ENCODE results near the gene SUPT5H.

SUPT5H gene

DNA sequence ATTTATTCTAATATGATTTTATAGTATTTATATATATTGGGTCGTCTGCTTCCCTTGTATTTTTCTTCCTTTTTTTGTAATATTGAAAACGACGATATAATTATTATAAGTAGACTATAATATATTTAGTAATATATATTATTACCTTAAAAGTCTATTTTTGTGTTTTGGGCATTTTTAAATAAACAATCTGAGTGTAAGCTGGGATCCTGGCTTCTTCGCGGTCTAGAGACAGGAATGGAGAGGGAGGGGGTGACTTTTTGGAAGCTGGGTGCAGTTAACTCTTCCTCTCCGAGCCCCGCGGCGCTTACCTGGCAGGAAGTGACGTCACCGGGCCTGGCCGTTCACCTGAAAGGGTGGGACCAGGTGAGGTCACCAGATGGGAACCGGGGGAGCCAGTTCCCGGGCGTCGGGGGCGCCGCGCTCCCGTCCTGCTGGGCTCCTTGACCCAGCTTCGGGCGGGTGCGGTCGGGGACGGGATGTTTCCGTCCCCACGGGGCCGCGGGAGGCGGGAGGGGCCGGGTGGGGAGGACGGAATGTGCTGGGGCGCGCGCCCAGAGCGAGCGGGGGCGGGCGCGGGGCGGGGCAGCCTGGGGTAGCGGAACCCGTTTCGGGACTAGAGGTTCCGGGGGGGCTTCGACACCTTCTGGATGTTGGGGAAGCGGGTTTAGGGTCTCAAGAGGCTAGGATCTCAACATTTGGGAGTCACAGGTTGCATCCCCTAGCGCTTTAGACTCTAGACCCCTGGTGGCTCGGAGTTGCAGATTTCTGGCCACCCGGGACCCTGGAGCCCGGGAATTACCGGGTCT lies 36.0 kb upstream of the SUPT5H start:
- peak; percentile 56 for DNase-seq (ENCODE audit: low spot score)

DNA sequence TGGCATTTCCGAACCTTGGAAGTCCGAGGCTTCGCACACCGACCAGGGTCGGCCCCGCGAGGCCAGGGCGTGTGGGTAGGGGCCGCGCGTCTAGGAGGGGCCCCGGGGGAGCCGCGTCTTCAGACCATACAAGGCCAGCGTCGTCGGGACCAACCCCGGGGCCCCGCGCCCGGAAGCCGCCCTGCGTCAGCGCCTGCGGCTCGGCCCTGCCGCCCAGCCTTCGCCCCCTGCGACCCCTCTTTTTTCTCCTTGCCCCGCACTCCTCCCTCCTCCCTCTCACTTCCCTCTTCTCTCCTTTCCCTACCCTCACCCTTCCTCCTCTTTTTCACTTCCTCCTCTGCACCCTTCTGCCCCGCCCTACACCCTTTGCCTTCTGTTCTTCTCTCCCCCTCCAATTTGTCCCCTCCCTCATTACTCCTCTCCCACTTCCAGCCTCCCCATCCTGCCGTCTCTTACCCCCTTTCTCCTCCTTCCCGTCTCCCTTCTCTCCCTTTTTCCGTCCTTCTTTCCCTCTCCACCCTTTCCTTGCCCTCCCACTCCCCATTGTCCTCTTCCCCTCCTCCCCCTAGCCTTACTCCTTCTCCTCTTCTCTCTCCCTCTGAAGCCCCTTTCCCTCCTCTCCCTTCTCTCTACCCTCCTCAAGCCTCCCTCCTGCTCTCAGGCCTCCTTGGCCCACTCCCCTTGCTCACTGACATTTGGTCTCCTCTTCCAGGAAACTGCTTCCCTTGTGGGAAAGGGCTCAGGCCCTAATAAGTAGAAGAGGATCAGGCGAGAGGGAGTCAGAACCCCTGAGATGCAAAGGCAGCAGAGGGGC lies 35.2 kb upstream of the SUPT5H start:
- DNase-seq (ENCODE audit: low spot score): peak; percentile 73

- DNase-seq (ENCODE audit: low spot score): no peak
Observed at GRCh38 chr19:39410831-39411080, 34.6 kb upstream of the SUPT5H start.

GRCh38 chr19:39411081-39411831 lies 34.1 kb upstream of the SUPT5H start:
- no peak for DNase-seq (ENCODE audit: low spot score)

GRCh38 chr19:39411832-39412099 lies 33.6 kb upstream of the SUPT5H start:
- peak; percentile 90 for DNase-seq (ENCODE audit: low spot score)

- DNase-seq (ENCODE audit: low spot score): peak; percentile 98
Observed at GRCh38 chr19:39412100-39412866, 33.1 kb upstream of the SUPT5H start, which contains the start of gene PLEKHG2. PLEKHG2 (plus strand) TSS chr19:39412669; CDS start chr19:39414087, 1,418 bp downstream.

DNA sequence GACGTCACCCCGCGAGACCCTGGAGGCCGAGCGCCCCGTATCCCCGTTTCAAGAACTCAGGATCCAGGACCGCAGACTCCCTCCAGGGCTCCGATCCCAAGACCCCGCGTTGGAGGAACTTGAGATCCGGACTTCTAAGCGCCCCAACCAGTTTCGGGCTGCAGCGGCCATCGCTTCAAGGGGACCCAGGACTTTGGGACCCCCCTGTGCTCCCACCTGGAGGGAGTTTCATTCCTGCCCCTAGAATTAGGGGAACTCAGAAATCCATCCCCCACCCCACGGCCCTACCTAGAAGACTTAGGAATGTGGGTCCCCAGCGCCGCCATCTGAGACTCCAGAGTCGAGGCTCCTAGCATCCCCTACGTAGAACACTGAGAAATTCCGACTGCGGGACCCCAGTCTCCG lies 32.5 kb upstream of the SUPT5H start:
- DNase-seq (ENCODE audit: low spot score): no peak

- no peak for DNase-seq (ENCODE audit: low spot score)
Observed at GRCh38 chr19:39413272-39413910, 32.0 kb upstream of the SUPT5H start.

GRCh38 chr19:39413911-39414608 lies 31.3 kb upstream of the SUPT5H start:
- DNase-seq (ENCODE audit: low spot score): no peak

DNA sequence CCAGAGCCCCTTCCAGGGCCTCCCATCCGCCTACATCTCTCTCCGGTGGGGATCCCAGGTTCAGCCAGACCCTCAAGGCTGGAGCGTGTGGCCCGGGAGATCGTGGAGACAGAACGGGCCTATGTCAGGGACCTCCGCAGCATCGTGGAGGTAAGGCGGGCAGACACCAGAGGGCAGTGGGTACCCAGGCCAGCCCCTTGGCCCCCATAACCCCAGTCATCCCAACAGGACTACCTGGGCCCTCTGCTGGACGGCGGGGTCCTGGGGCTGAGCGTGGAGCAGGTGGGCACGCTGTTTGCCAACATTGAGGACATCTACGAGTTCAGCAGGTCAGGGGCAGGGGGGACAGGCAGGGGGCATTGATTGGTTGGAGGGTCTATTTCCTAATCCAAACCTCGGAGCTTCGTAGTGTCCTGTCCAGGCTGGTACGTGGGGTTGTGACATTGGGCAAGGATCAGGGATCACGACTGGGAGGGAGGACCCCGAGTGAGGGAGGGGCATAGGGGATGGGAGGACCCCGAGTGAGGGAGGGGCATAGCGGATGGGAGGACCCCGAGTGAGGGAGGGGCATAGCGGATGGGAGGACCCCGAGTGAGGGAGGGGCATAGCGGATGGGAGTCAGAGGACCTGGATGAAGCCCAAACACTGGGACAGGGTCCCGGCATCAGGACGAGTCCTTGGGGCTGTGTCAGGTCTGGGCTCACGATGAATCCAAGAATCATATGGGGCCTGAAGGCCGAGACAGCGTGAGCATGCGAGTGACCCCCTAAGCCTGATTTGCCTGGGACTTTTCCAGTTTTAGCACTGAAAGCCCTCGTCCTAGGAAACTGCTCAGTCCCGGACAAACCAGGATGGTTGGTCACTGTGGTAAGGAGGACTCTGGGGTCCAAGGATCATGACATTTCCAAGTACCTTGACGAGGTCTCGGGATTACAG lies 30.0 kb upstream of the SUPT5H start:
- no peak for DNase-seq (ENCODE audit: low spot score)

DNA sequence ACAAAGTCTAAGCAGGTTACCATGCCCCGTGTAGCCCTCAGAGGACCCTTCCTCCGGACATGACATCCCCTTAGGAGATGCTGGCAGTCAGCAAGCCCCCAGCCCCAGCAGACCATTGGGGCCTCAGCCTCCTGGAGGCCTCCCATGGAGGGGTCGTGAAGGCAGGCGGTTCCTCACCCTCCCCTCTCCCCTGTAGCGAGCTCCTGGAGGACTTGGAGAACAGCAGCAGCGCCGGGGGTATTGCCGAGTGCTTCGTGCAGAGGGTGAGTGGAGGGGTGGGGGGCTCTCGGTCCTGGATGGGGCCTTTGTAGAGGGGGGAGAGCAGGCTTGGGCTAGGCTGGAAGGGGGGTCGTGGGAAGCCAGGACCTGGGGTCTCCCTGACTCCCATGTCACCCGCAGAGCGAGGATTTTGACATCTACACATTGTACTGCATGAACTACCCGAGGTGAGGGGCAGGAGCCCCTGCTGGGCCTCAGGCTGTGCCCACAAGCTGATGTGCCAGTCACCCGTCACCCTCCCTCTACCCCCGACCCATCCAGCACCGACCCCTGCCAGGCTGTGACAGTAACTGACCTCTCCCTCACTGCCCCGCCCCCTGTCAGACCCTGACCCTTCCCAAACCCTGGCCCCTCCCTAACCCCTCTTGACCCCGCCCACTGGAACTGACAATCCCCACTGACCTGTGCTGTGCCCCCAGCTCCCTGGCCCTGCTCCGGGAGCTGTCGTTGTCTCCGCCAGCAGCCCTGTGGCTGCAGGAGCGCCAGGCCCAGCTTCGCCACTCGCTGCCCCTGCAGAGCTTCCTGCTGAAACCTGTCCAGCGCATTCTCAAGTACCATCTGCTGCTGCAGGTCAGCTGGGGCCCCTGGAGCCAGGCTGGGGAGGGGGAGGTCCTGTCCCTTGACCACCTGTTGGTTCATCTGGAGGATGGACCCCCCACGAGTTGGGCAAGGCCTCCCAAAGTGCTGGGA lies 28.9 kb upstream of the SUPT5H start:
- DNase-seq (ENCODE audit: low spot score): no peak

GRCh38 chr19:39417463-39418181 lies 27.8 kb upstream of the SUPT5H start:
- no peak for DNase-seq (ENCODE audit: low spot score)

DNA sequence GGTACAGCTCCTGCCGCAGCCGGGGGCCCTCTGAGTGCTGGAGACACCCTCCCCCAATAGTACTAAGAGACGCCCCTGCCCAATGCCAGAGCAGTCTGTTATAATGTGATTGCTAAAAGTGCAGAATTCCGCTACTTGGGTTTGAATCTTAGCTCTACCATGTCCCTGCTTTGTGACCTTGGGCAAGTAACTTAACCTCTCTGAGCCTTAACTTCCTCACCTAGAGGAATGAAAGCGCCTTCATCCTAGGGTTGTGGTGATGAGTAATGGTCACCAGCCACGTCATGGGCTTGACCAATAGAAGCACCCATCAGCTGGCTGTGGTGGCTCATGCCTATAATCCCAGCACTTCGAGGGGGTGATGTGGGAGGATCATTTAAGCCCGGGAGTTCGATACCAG lies 26.4 kb upstream of the SUPT5H start:
- DNase-seq (ENCODE audit: low spot score): no peak

DNA sequence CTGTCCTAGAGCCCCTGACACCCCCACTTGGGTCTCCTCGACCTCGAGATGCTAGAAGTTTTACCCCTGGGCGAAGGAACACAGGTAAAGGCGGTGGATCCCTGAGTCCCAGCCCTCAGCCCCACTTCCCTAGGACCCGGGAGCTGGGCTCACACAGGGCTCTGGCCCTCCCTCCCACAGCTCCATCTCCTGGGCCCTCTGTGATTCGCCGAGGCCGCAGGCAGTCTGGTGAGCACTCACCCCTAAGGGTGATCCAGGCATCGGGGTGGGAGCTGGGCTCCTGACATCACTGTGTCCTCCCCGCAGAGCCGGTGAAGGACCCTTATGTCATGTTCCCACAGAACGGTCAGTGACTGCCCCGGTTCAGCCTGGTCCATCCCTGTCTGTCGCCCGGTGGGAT lies 24.6 kb upstream of the SUPT5H start:
- no peak for DNase-seq (ENCODE audit: low spot score)

DNA sequence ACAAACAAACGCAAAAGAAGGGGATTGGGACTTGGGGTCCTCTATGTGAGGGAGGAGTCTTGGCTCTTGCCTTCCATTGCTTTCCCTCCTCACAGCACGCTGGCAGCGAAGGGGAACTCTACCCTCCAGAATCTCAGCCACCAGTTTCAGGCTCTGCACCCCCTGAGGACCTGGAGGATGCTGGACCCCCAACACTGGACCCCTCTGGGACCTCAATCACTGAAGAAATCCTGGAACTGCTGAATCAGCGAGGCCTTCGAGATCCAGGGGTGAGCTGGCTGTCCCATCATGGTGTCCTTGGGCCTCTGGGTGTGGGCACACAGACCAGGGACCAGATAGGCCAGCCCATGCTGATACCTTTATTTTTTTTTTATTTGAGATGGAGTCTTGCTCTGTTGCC lies 23.4 kb upstream of the SUPT5H start:
- no peak for DNase-seq (ENCODE audit: low spot score)

GRCh38 chr19:39423258-39424086 lies 21.9 kb upstream of the SUPT5H start:
- no peak for DNase-seq (ENCODE audit: low spot score)

GRCh38 chr19:39424934-39425333 lies 20.4 kb upstream of the SUPT5H start:
- no peak for DNase-seq (ENCODE audit: low spot score)

Data from Ammon's horn (tissue), 1 donor.